Skin of body (tissue), 2 donors: Measurements from ENCODE around the gene TRPM3. TPM values are rescaled to one million over a fixed set of nuclear protein-coding genes. Genes with fewer than 3 reads are reported as not detected.

ENCODE experiments used
- DNase-seq: peaks from one replicate; lab custom pipeline; 2025; lab: John Stamatoyannopoulos, UW
- total RNA-seq: library from RNA; depleted of rRNA; stranded (reverse); fragments of >200 nt; gene quantifications from one replicate; pipeline ENCODE4 v1.2.3, GENCODE V29; 2014

TRPM3 gene
- total RNA-seq = 2.3 TPM

DNA sequence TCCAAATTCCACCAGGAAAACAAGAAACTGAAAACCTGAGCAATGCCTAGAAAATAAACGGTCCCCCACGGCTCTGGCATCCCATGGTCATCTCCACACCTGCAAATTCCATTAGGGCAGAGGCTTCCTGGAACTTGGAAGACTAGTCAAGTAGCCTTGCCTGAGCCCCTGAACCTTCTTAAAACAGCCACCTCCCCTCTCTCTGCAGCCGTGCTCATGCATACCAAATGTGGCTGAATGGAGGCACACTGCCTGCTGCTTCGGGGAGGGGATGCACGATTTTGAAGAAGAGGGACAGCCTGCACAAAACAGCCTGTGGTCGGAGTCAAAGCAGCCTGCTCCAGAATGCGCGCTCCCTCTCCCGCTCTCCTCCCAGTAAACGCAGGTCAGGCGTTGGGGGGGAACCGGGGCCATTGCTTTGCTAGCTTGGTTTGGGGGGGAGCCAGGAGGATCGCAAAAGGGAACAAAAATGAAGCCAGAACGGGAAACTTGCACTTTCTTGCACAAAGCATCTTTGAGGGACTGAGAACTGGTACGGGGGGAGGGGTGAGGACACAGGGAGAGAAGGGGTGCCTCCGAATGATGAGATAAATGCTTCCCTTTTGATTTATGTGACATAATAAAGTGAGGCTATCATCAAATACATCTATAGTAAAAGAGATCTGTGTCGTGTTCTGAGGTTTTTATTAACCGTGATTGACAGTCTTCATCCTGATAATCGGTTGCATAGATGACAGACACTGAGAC lies at the start of gene TRPM3:
Gene TRPM3 (minus strand): TSS at position 347 of the 747 bp plus-strand sequence. CDS start 267 bp downstream, at position 80.
- DNase-seq = no peak

DNA sequence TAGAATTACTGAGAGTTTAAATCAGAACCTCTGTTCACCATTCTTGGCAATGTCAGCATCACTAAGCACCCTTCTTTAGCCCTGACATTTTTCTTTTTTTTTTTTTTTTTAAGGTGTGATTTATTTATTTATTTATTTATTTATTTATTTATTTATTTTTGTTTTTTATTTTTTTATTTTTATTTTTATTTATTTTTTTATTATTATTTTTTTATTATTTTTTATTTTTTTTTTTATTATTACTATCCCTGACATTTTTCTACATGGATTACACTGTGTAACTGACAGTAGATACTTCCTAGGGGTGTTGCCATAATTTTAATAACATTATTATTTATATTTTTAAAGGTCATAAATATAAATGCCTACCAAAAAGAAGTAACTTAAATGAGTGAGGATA lies 47.0 kb upstream of the TRPM3 start:
- no peak for DNase-seq

DNA sequence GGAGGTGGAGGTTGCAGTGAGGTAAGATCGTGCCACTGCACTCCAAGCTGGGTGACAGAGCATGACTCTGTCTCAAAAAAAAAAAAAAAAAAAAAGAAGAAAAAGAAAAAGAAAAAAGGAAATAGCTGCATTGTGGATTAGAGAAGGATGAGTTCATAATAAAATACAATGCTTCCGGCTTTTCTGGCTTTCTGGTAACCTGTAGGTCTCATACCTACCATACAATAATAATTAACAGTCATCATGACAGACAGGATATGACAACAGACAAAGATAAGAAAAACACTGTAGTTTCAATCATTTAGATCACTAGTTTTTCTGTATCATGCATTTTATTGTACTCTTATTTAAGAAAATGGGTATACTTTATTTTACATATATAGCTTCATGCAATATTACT lies 40.7 kb upstream of the TRPM3 start:
- no peak for DNase-seq

DNA sequence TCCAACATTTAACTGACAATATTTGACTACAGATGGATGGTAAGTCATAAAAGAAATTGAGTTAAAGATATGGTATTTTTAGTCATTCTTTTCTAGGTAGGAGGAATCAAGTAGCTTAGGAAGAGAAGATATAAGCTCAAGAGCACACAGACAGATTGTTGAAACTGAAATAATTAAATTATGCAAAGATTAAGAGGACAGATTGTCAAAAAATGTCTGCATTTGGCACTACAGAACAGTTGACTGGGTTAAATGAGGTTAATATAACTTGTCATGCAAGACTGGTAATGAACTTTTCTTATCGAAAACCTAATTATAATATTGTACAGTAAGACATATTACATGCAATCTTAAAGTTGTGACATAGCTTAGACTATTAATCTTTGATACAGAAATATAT lies 36.3 kb upstream of the TRPM3 start:
- no peak for DNase-seq

DNA sequence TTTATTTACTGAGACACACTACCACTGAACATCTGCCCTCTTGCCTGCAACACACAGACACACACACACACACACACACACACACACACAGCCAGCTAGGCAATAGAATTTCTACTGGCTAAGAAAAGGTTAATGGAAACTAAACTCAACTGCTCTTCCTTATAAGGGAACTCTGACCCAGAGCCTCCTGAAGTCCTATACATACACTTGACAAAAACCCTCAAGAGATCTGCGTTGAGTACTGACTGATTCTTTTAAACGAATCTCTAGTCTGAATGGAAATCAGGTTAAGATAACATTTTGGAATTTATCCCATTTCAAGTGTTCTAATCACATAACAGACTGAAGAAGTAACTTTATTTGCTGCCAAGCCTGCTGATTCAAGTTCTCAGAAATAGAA lies 25.9 kb upstream of the TRPM3 start:
- no peak for DNase-seq

DNA sequence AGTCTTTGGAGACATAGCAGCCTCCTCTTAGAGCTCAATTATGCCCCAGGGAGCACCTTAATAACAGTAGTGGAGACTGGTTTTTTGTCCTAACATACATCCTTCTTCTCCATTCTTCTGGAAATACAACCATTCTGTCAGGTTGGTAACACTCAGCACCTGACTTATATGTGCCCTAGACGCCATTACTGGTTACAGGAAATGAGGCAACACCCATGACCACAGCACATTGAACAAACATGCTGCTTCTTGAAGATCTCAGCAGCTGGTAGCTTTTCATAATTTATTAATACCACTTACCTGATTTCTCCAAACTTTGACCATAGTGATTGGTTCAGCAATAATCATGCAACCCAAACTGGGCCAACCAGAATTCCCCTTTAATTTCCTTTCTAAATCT lies 25.1 kb upstream of the TRPM3 start:
- no peak for DNase-seq

DNA sequence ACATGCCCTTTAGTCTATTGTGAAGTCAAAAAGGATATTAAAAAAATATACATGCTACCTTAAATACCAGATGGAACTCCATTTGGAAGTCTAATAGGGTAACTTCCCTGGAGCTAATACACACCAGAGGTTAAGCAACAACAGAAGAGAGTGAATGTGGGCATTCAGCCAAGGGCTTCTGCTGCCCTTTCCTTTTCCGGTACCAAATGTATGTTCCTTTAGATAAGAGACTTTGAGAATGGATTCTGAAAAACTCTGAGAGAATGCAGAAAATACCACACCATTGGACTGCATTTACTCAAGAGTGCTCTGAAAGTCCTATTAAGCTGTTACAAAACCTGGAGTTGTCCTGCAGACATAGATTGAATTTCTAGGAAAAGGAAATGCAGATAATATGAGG lies 23.8 kb upstream of the TRPM3 start:
- DNase-seq = peak; percentile 32

DNA sequence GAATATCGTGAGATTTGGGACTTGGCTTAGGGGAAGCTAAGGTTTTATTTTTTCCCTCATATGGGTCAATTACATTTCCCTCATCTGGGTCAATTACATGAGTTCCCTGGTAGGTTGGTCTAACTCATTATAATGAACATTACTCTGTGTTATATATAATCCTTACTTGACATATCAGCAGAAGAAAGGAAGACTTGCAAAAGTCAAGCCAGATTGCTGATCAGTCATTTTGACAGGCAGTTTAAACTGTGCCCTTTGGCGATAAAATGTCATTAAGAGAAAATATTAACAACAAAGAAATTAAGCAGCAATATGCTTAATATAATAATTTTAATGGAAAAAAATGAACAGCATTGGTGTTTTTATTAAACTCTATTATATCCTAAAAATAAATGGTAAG lies 23.1 kb upstream of the TRPM3 start:
- no peak for DNase-seq

DNA sequence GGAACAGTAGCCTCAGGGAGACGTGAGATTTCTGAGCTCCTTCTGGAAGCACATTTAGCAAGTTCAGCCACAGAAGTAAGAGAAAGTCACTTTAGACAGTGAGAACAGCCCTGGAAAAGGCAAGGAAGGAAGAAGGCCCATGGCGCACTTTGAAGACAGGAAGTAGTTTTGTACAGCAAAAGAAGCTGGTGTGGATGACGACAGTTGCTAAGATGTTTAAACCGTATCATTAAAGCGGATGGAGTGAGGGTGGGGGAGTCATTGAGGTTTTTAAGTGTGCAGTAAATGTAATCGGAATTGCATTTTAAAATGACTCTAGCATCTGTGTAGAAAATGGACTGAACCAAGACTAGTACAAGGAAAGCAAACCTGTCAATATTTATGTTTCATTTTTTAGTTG lies 15.3 kb upstream of the TRPM3 start:
- DNase-seq = no peak

DNA sequence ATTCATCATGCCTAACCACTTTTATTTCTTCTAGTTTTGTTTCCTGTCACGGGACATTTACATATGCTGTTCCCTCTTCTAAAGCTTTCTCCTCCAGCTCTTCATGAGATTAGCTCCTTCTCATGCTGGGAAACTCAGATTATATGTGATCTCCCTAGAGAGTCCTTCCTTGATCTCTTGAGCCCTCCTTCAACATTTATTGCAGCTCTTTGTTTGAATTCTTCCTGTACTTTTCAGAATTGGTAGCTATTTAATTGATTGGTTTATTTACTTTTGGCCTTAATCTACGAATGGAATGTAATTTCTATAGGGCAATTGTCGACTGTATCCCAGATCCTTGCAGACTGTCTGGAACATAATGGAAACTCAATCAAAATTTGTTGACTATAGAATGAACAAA lies 9.7 kb upstream of the TRPM3 start:
- DNase-seq = no peak

DNA sequence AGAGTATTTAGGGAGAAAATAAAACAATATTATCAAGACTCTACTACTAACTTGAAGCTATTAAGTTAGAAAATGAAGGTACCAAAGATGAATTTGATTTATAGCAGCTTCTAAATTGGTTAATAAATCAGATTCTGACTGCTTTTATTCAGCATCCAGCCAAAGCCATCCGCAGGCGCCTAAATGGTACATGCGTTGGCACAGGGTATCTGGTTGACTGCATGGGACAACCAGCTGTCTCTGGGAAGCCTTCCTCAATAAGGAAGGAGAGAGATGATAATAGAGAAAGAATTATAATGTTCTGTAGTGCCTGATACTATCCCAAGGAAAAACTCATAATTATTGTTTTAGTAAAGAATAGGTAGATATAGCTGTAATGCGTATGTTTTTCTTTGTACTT lies 9.1 kb upstream of the TRPM3 start:
- no peak for DNase-seq

DNA sequence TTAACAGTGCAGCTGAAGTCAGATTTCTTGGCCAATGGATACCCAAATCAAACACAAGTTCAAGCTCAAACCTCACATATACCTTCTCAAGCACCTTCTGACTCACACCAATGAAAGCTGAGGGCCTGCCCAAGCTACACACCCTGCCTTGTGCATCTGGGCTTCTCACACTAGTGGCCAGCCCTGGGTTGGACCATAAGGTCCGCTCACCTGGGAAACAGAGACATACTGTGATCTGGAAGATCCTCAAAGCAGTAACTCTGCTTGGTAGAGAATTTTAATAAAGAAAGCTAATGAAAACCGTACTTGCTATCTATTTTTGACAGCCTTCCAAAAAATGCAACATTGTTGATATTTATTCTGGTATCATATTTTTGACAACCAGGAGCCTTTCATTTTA lies 7.4 kb upstream of the TRPM3 start:
- no peak for DNase-seq

DNA sequence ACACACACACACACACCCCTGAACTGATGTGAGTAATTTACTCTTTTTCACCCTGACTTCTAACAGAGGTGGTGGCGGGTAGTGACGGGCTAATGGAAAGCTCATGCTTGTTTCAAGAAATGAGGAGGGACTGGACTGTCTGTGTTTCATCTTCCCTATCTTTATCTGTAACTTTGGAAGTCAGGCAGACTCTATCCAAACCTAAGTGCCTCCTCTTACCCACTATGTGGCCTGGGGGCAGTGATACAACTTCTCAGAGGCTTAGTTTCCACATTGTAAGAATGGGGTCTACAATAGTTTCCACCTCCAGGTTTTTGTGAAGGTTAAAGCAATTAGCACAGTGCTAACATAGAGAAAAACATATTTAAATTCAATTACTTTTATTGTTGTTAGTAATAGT lies 5.9 kb upstream of the TRPM3 start:
- DNase-seq = no peak

DNA sequence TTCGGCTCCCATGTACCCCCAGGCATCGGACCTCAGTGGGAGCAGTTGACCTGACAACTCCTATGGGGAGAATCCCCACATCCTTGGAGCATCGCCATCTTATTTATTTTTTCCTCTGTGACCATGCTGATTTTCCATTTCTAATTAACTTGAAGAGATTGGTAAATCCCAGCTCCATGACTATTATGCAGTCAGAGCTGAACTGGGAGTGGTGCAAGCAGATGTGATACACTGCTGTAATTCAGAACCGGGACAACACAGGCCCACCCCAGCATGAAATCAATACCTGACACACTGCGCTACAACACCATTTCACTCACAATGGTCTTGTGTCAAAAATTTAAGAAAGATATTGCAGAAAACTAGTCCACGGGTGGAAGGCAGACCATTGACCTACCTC lies 1.0 kb upstream of the TRPM3 start:
- no peak for DNase-seq

DNA sequence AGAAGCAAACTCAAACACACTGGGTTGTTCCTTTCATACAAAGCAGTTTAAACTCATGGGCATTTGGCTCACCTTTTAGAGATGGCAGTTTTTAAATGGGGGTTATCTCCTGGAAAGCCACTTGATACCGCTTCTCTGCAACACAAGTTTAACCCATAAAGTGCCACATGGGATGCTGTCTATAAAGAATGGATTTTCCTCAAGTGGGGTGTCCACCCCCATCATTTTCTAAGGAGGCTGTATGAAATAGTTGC lies 528 bp upstream of the TRPM3 start:
- no peak for DNase-seq

DNA sequence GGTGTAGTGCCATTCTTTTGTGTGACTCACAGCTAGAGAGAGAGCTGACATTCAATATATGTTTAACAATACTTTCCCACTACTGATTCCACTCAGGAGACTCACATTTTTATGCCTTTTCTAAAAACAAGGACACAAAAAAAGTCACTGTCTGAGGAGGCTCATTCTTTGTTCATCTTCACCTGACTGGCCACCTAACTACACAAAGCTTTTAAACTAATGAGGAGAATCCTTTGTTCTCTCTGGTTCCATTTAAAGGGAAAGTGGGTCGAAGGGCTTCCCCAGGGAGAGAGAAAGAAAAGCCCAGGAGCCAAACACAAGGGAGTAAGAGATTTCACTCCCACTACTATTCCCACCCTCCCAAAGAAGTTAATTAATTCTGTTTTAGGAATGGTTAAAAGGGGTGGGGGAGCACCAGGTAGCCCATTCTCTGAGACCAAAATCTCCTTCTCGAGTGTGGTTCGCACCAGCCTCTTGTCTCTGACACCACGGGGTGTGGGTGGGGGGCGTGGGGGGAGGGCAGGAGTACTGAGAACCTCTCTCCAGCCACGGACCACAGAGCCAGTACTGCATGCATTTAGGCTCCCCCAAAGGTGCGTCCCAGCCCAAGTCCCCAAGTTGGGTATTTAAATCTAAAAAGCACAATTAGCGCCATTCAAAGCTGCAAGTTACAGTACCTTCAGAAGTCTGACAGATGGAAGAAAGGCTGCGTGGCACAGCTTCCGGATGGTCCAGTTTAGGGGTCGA lies 747 bp downstream of the TRPM3 start:
- no peak for DNase-seq

DNA sequence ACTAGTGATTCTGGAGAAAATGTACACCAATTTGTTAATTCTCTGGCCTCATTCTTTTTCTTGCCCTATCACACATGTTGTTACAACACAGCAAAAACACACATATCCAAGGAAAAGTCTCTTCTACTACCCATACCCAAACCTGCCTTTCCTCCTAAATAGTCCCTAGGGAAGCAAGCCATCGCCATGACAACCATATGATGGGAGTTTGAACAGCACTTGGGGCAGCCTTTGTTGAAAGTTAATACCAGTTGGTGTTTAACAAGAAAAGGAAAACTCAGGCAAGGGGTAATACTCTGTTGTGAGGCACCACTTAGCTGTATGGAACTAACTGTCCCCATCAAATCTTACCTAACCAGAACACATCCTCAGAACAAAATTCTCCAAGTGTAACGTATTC lies 1.7 kb downstream of the TRPM3 start:
- no peak for DNase-seq

DNA sequence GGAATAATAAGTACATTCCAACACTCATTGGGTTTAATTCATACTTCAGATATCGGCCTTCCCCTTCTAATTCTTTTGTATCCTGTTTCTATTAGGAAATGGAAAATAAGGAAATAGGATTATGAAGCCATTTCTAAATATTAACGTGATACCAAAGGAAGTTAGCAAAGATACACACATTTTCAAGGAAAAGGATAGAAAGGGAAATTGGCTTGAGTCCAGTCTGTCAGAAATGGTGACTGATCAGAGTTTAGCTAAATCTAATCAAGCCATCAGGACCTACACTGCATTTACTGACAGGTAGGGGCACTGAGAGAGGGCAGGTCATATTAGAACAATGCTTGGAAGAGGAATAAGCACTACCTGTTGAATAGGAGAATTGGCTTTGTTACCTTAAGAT lies 3.1 kb downstream of the TRPM3 start:
- DNase-seq = no peak

DNA sequence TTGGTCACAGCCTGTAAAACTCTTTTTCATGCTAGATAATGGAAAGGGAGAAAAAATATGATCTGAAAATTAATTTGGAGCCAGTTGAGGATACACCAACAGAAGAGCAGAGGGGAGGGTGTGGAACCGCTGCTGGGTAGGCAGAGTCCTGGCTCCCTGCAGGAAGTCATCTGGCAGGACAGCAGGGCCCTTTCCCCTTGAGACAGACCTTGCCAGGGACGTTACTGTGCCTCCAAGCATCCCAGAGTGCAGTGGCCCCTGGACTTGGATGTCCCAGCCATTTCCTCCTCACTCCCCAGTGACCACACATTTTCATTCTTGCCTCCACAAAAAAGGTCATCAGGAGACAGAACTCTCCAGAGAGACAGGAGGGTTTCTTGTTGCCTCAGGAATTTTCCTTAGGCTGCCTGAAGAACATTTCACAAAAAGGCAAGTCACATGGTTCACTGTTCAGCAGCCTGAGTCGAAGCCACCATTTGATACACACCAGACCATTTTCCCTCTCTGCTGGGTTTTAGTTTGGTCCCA lies 5.9 kb downstream of the TRPM3 start:
- DNase-seq = no peak

DNA sequence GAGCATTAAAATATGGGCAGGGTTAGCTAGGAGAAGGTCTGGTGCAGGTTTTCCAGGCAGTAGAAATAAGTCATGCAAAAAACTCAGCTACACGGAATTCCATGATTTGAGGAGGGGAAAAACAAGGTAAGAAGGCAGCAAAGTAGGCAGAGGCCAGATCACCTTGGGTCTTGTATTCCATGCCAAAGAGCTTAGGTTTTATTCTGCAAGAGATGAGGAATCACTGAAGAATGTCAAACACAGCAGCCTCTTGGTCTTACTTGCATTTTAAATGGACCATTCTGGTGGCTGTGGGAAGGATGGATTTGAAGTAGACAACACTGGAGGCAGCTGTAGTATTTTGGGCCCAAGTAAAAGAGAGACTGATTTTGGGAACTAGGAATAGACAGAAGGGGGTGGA lies 8.6 kb downstream of the TRPM3 start:
- DNase-seq = no peak

DNA sequence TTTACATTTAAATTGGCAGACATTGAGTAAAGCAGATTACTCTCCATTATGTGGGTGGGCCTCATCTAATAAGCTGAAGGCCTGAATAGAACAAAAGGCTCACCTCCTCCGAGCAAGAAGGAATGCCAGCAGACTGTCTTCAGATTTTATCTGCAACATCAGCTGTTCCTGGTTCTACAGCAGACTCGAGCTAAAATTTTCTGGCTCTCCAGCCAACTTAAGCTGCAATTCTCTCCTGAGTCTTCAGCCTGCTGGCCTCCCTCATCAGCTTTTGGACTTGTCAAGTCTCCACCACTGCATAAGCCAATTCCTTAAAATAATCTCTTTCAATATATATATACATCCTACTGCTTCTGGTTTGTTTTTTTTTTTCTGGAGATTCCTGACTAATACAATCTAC lies 12.5 kb downstream of the TRPM3 start:
- DNase-seq = peak; percentile 11

DNA sequence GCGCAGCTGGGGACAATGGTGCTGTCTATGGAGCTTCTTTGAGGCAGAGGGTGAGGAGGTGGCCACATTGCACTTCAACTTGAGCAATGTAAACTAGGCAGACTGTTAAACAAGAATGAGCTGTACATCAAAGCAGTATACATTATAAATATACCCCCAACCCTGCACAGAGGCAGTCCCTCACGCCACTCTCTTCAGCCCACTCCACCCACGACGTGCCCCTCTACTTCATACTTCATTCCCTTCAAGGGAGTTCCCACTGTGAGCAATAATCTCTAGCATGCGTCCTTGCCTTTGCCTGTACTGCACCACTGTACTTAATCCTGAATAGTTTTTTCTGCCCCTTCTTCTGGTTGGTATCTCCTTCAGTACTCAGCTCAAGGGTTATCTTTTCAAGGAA lies 14.4 kb downstream of the TRPM3 start:
- no peak for DNase-seq

DNA sequence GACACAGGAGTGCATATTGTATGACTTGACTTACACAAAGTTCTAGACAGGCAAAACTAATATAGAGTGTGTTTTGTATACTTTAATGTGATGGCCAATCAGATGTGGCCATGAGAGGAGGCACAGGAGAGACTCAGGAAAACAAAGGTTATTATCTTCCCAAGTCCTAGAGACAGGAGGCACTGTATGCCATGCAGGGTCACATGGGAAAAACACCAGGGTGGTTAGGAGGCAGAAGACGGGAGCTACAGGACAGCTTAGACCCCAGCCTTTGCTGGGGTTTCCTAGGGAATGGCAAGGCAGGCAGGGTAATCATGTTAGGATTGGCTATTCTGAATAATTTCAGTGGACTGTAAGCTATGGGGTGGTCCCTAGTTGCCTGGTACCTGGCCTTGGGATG lies 16.2 kb downstream of the TRPM3 start:
- DNase-seq = no peak
